IMR-90 (cell line): ENCODE data around the gene NFKBIZ.

Experiments used
- BHLHE40 ChIP-seq: fragments of 150-350 bp; IDR thresholded peaks from 2 replicates; pipeline ENCODE4 v1.6.1; 2016; ENCODE audit warnings: mild to moderate bottlenecking, low read depth, low read length
- CEBPB ChIP-seq: IDR thresholded peaks from 2 replicates; pipeline ENCODE4 v1.6.1; 2012; ENCODE audit warnings: low read depth, low read length, improper control_type of control experiment
- FOS ChIP-seq: fragments of 150-350 bp; IDR thresholded peaks from 2 replicates; pipeline ENCODE4 v1.6.1; 2016; ENCODE audit warnings: low read depth, low read length
- MXI1 ChIP-seq: IDR thresholded peaks from 2 replicates; pipeline ENCODE4 v1.6.1; 2012; ENCODE audit warnings: low read depth, mild to moderate bottlenecking, low read length, moderate library complexity, borderline replicate concordance
- POLR2A ChIP-seq: IDR thresholded peaks from 2 replicates; pipeline ENCODE4 v1.6.1; 2012; ENCODE audit warnings: mild to moderate bottlenecking, low read depth, low read length
- RAD21 ChIP-seq: IDR thresholded peaks from 2 replicates; pipeline ENCODE4 v1.6.1; 2012; ENCODE audit warnings: low read length, improper control_type of control experiment
- RCOR1 ChIP-seq: IDR thresholded peaks from 2 replicates; pipeline ENCODE4 v1.6.1; 2012; ENCODE audit warnings: mild to moderate bottlenecking, low read length, improper control_type of control experiment; ENCODE audit not compliant: insufficient replicate concordance
- RFX5 ChIP-seq: IDR thresholded peaks from 2 replicates; pipeline ENCODE4 v1.8.0; 2012; ENCODE audit warnings: low read depth, mild to moderate bottlenecking, low read length, moderate library complexity
- SMC3 ChIP-seq: fragments of 150-350 bp; IDR thresholded peaks from 2 replicates; pipeline ENCODE4 v1.6.1; 2016; ENCODE audit warnings: low read depth, mild to moderate bottlenecking, antibody characterized with exemption, low read length, moderate library complexity
- USF2 ChIP-seq: fragments of 150-350 bp; IDR thresholded peaks from 2 replicates; pipeline ENCODE4 v1.6.1; 2017; ENCODE audit warnings: mild to moderate bottlenecking, antibody characterized with exemption, low read length, low read depth
- TF ChIP-seq, protein P1 (sequence below): conservative IDR thresholded peaks from 2 replicates; pipeline ENCODE4 v1.5.1; 2012; ENCODE audit warnings: mild to moderate bottlenecking, low read depth, low read length, improper control_type of control experiment
- TF ChIP-seq, protein P2 (sequence below): fragments of 150-350 bp; IDR thresholded peaks from 2 replicates; pipeline ENCODE4 v1.6.1; 2016; ENCODE audit warnings: low read depth, mild to moderate bottlenecking, low read length, moderate library complexity, borderline replicate concordance

- TF ChIP-seq, protein P1, sequence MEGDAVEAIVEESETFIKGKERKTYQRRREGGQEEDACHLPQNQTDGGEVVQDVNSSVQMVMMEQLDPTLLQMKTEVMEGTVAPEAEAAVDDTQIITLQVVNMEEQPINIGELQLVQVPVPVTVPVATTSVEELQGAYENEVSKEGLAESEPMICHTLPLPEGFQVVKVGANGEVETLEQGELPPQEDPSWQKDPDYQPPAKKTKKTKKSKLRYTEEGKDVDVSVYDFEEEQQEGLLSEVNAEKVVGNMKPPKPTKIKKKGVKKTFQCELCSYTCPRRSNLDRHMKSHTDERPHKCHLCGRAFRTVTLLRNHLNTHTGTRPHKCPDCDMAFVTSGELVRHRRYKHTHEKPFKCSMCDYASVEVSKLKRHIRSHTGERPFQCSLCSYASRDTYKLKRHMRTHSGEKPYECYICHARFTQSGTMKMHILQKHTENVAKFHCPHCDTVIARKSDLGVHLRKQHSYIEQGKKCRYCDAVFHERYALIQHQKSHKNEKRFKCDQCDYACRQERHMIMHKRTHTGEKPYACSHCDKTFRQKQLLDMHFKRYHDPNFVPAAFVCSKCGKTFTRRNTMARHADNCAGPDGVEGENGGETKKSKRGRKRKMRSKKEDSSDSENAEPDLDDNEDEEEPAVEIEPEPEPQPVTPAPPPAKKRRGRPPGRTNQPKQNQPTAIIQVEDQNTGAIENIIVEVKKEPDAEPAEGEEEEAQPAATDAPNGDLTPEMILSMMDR, result no peak
- TF ChIP-seq MXI1, result no peak
- no peak for TF ChIP-seq POLR2A
- TF ChIP-seq USF2, result no peak
- TF ChIP-seq, protein P2, sequence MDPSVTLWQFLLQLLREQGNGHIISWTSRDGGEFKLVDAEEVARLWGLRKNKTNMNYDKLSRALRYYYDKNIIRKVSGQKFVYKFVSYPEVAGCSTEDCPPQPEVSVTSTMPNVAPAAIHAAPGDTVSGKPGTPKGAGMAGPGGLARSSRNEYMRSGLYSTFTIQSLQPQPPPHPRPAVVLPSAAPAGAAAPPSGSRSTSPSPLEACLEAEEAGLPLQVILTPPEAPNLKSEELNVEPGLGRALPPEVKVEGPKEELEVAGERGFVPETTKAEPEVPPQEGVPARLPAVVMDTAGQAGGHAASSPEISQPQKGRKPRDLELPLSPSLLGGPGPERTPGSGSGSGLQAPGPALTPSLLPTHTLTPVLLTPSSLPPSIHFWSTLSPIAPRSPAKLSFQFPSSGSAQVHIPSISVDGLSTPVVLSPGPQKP, result no peak
- TF ChIP-seq RCOR1, result no peak
- no peak for TF ChIP-seq FOS
- no peak for TF ChIP-seq SMC3
- TF ChIP-seq RAD21, result no peak
- no peak for TF ChIP-seq BHLHE40
- peak; percentile 71 for TF ChIP-seq CEBPB
- TF ChIP-seq RFX5, result no peak
Observed at GRCh38 chr3:101819649-101820206, 29.6 kb upstream of the NFKBIZ start.
